Effector memory CD4-positive, alpha-beta T cell (primary cell): ENCODE results near the gene SEMA3F.

Source experiments
- DNase-seq, 3 donors: peaks; one replicate each; pipeline ENCODE4 v3.0.0-alpha.2; 2020
- H3K27ac ChIP-seq: 2 replicates; pipeline ENCODE4 v1.7.0; 2013; ENCODE audit warnings: mild to moderate bottlenecking, low read length, moderate library complexity; ENCODE audit not compliant: insufficient read depth, poor library complexity, severe bottlenecking
- H3K27me3 ChIP-seq: replicated peaks from 2 replicates; pipeline ENCODE4 v1.7.0; 2013; ENCODE audit warnings: mild to moderate bottlenecking, low read length; ENCODE audit not compliant: insufficient read depth, control insufficient read depth, poor library complexity, severe bottlenecking
- H3K36me3 ChIP-seq: 2 replicates; pipeline ENCODE4 v1.7.0; 2013; ENCODE audit warnings: mild to moderate bottlenecking, low read length, moderate library complexity; ENCODE audit not compliant: control insufficient read depth, insufficient read depth
- H3K4me1 ChIP-seq: 2 replicates; pipeline ENCODE4 v1.7.0; 2013; ENCODE audit warnings: low read length, mild to moderate bottlenecking; ENCODE audit not compliant: control insufficient read depth, insufficient read depth, poor library complexity, severe bottlenecking
- H3K4me3 ChIP-seq: 2 replicates; pipeline ENCODE4 v1.7.0; 2013; ENCODE audit warnings: low read length, low read depth, mild to moderate bottlenecking; ENCODE audit not compliant: insufficient read depth, poor library complexity, severe bottlenecking
- H3K9me3 ChIP-seq: 2 replicates; pipeline ENCODE4 v1.7.0; 2013; ENCODE audit warnings: mild to moderate bottlenecking, low read length, moderate library complexity; ENCODE audit not compliant: control insufficient read depth

The SEMA3F gene

DNA sequence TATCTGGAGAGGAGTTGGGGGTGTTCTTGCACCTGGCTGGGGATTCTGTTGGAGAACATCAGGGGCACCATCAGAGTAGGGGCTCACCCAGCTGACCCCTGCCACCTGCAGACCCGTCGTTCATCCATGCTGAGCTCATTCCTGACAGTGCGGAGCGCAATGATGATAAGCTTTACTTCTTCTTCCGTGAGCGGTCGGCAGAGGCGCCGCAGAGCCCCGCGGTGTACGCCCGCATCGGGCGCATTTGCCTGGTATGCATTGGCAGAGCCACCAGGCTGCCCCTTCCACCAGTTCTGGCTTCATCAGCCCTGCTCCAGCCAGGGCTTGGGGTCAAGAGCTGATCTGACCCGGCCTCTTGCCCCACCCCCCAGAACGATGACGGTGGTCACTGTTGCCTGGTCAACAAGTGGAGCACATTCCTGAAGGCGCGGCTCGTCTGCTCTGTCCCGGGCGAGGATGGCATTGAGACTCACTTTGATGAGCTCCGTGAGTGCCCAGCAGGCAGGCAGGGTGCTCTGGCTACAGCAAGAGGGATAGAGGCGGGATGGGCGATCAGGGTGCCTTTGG, 27.5 kb downstream of the SEMA3F start:
- Histone ChIP-seq H3K27ac (no peak overlapping the region), H3K4me3 (no peak overlapping the region), H3K4me1 (no peaks in the 10 kb centered on the region), H3K36me3 (no peaks in the 10 kb centered on the region), H3K9me3 (no peaks in the 10 kb centered on the region), H3K27me3 (no peaks in the 10 kb centered on the region)
- no peak for DNase-seq

GRCh38 chr3:50183755-50184154, 28.6 kb downstream of the SEMA3F start:
- DNase-seq = no peak
- Histone ChIP-seq H3K27me3 (no peaks in the 10 kb centered on the region), H3K36me3 (no peaks in the 10 kb centered on the region), H3K4me3 (no peak overlapping the region), H3K9me3 (no peaks in the 10 kb centered on the region), H3K27ac (no peak overlapping the region), H3K4me1 (no peaks in the 10 kb centered on the region)

GRCh38 chr3:50184242-50184978, 29.3 kb downstream of the SEMA3F start:
- no peaks in the 10 kb centered on the region for H3K27me3 ChIP-seq
- H3K4me3 ChIP-seq = no peak overlapping the region
- DNase-seq = no peak

DNA sequence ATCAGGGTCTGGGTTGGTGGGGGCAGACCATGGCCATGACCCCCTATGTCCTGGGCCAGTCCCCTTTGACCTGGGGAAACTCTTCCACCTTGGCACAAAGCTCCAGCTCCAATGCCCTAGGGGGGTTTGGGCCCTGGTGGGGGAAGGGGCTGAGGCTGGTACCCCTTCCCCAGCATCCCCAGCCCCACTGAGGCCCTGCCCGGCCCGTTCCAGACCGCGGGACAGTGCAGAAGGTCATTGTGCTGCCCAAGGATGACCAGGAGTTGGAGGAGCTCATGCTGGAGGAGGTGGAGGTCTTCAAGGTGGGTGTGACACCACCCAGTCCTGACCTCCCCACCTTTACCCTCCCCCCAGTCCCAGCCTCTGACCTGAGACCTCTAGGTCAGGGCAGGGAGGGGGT, 30.1 kb downstream of the SEMA3F start:
- Histone ChIP-seq H3K4me3 (no peak overlapping the region), H3K4me1 (no peaks in the 10 kb centered on the region), H3K9me3 (no peaks in the 10 kb centered on the region), H3K27ac (no peak overlapping the region), H3K36me3 (no peaks in the 10 kb centered on the region), H3K27me3 (no peaks in the 10 kb centered on the region)
- DNase-seq = no peak

More at GRCh38 chr3:50184242-50184978, 29.3 kb downstream of the SEMA3F start:
- Histone ChIP-seq H3K27ac (no peak overlapping the region), H3K9me3 (no peaks in the 10 kb centered on the region), H3K4me1 (no peaks in the 10 kb centered on the region), H3K36me3 (no peaks in the 10 kb centered on the region)

DNA sequence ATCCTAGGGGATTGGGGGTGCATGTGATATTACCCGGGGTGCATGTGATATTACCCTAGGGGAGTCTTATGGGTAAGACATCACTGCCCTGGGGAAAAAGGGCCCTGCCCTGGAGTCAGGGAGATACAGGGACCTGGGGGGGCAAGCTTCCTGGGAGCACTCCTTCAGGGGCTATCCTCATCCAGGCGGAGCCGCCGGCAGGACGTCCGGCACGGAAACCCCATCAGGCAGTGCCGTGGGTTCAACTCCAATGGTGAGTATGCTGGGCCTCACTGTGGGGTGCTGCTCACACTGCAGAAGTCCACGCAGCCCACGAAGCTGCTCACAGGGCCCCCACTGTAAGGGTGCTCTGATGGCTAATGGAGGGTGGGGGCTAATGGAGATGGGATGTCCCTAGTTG, 31.0 kb downstream of the SEMA3F start:
- no peaks in the 10 kb centered on the region for H3K36me3 ChIP-seq

GRCh38 chr3:50187750-50188149, 32.6 kb downstream of the SEMA3F start:
- Histone ChIP-seq H3K27ac (no peak overlapping the region), H3K27me3 (no peaks in the 10 kb centered on the region), H3K36me3 (no peaks in the 10 kb centered on the region), H3K4me1 (peaks cover under 1% of the 10 kb centered on the region), H3K9me3 (no peaks in the 10 kb centered on the region), H3K4me3 (no peak overlapping the region)
- DNase-seq = no peak

More for the DNA sequence above, 31.0 kb downstream of the SEMA3F start:
- Histone ChIP-seq H3K4me3 (no peak overlapping the region), H3K4me1 (no peaks in the 10 kb centered on the region), H3K27ac (no peak overlapping the region), H3K9me3 (no peaks in the 10 kb centered on the region), H3K27me3 (no peaks in the 10 kb centered on the region)
- DNase-seq = no peak

DNA sequence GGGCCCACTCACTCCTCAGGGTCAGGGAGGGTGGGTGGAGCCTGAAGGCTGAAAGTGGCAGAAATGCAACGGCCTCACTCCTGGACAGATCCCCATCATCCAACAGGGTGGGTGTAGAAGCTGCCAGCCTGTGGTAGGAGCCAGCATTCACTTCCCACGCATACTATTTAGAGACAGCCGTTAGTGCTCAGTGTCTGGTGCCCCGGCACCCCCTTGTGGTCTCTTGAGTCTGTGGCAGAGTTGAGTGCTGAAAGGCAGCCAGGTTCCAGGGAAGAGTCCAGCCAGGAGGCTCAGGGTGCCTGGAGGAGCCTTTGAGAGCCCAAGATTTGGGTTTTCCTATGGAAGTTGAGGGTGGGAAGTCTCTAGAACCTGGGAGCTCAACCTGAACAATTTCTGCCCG, 34.1 kb downstream of the SEMA3F start:
- H3K27ac ChIP-seq = no peak overlapping the region
- peaks cover 15% of the 10 kb centered on the region for H3K4me1 ChIP-seq
- DNase-seq = no peak
- no peaks in the 10 kb centered on the region for H3K9me3 ChIP-seq
- H3K27me3 ChIP-seq = peaks cover 9% of the 10 kb centered on the region
- no peaks in the 10 kb centered on the region for H3K36me3 ChIP-seq
- no peak overlapping the region for H3K4me3 ChIP-seq

GRCh38 chr3:50189989-50190388, 34.9 kb downstream of the SEMA3F start:
- Histone ChIP-seq H3K4me1 (peaks cover 21% of the 10 kb centered on the region), H3K36me3 (no peaks in the 10 kb centered on the region), H3K27me3 (peaks cover 9% of the 10 kb centered on the region), H3K4me3 (no peak overlapping the region), H3K9me3 (no peaks in the 10 kb centered on the region), H3K27ac (no peak overlapping the region)
- DNase-seq = no peak

DNA sequence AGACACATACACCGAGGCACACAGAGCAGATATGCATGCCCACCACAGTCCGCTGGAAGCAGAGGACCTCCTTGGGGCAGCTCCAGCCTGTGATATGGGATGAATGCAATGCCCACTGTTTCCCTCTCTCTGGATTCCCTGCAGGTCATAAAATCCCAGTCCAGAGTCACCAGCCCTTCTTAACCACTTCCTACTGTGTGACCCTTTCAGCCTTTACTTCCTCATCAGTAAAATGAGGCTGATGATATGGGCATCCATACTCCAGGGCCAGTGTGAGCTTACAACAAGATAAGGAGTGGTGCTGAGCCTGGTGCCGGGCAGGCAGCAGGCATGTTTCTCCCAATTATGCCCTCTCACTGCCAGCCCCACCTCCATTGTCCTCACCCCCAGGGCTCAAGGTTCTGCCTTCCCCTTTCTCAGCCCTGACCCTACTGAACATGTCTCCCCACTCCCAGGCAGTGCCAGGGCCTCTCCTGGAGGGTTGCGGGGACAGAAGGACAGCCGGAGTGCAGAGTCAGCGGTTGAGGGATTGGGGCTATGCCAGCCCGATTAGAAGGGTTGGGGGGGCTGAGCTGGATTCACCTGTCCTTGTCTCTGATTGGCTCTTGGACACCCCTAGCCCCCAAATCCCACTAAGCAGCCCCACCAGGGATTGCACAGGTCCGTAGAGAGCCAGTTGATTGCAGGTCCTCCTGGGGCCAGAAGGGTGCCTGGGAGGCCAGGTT, 36.0 kb downstream of the SEMA3F start, which contains the start of gene GNAT1:
Gene GNAT1 (plus strand): TSS at position 675 of the 725 bp plus-strand sequence. CDS start 116 bp downstream, outside the sequence.
- Histone ChIP-seq H3K27ac (no peak within 1 kb of the TSS), H3K4me3 (no peak within 1 kb of the TSS), H3K27me3 (peaks cover 9% of the 10 kb centered on the region), H3K4me1 (peaks cover 21% of the 10 kb centered on the region), H3K36me3 (no peaks in the 10 kb centered on the region), H3K9me3 (no peaks in the 10 kb centered on the region)
- no peak for DNase-seq

- H3K9me3 ChIP-seq = no peaks in the 10 kb centered on the region
- peaks cover 9% of the 10 kb centered on the region for H3K27me3 ChIP-seq
- DNase-seq = no peak
- no peak overlapping the region for H3K27ac ChIP-seq
- H3K4me1 ChIP-seq = peaks cover 21% of the 10 kb centered on the region
- H3K36me3 ChIP-seq = no peaks in the 10 kb centered on the region
- H3K4me3 ChIP-seq = no peak overlapping the region
Observed at GRCh38 chr3:50192124-50192523, 37.0 kb downstream of the SEMA3F start.
